Measurements from ENCODE around the gene SHLD1.

SHLD1 gene

GRCh38 chr20:5822569-5822968, 72.4 kb downstream of the SHLD1 start:
- DNase-seq, result no peak

- no peak for DNase-seq
Measured at GRCh38 chr20:5825130-5825719, 75.0 kb downstream of the SHLD1 start.

GRCh38 chr20:5827098-5827853, 77.1 kb downstream of the SHLD1 start:
- DNase-seq, result no peak

- no peak for DNase-seq
Measured at GRCh38 chr20:5827861-5828260, 77.7 kb downstream of the SHLD1 start.

- no peak for DNase-seq
Measured at GRCh38 chr20:5829241-5829809, 79.1 kb downstream of the SHLD1 start.

GRCh38 chr20:5831539-5832237, 81.5 kb downstream of the SHLD1 start:
- DNase-seq, result no peak

GRCh38 chr20:5833309-5833941, 83.2 kb downstream of the SHLD1 start:
- no peak for DNase-seq

- DNase-seq, result no peak
Measured at GRCh38 chr20:5834436-5835005, 84.3 kb downstream of the SHLD1 start.

GRCh38 chr20:5835321-5835821, 85.2 kb downstream of the SHLD1 start:
- no peak for DNase-seq

GRCh38 chr20:5835871-5836270, 85.7 kb downstream of the SHLD1 start:
- no peak for DNase-seq

GRCh38 chr20:5836569-5836968, 86.4 kb downstream of the SHLD1 start:
- no peak for DNase-seq

GRCh38 chr20:5840411-5841002, 90.3 kb downstream of the SHLD1 start:
- DNase-seq, result no peak

- no peak for DNase-seq
Measured at GRCh38 chr20:5841522-5841921, 91.3 kb downstream of the SHLD1 start.

- no peak for DNase-seq
Measured at GRCh38 chr20:5842465-5842864, 92.3 kb downstream of the SHLD1 start.

- DNase-seq, result no peak
Measured at GRCh38 chr20:5843054-5843592, 92.9 kb downstream of the SHLD1 start.

- no peak for DNase-seq
Measured at GRCh38 chr20:5844063-5844681, 94.0 kb downstream of the SHLD1 start.

- DNase-seq, result no peak
Measured at GRCh38 chr20:5845681-5846615, 95.7 kb downstream of the SHLD1 start.

GRCh38 chr20:5848711-5849505, 98.7 kb downstream of the SHLD1 start:
- DNase-seq, result no peak

GRCh38 chr20:5855939-5856338, 105.7 kb downstream of the SHLD1 start:
- DNase-seq, result no peak

All from cortex of kidney (tissue), 1 donor.